Smooth muscle cell (in vitro differentiated cells): ENCODE data around the gene PLCL1. TPM values are rescaled to one million over a fixed set of nuclear protein-coding genes. Genes with fewer than 3 reads are reported as not detected.

Experiments used
- DNase-seq: peaks from one replicate; lab custom pipeline; 2025; ENCODE audit not compliant: unreplicated experiment; lab: John Stamatoyannopoulos, UW
- H2AFZ ChIP-seq: fragments of 200-600 bp; sonication (generic); 2 replicates; pipeline ENCODE4 v1.6.0; 2016; ENCODE audit warnings: antibody characterized with exemption, low read depth, mild to moderate bottlenecking
- H3F3A ChIP-seq: fragments of 200-600 bp; sonication (generic); 2 replicates; pipeline ENCODE4 v1.6.0; 2017; ENCODE audit warnings: antibody characterized with exemption, low read depth
- H3K27ac ChIP-seq: fragments of 200-600 bp; sonication (generic); 2 replicates; pipeline ENCODE4 v1.5.1; 2016; ENCODE audit warnings: low read depth, mild to moderate bottlenecking
- H3K27me3 ChIP-seq: fragments of 200-600 bp; sonication (generic); 2 replicates; pipeline ENCODE4 v1.6.1; 2016; ENCODE audit warnings: low read depth, mild to moderate bottlenecking
- H3K36me3 ChIP-seq: fragments of 200-600 bp; sonication (generic); 2 replicates; pipeline ENCODE4 v1.5.1; 2016; ENCODE audit warnings: low read depth
- H3K4me1 ChIP-seq: fragments of 200-600 bp; sonication (generic); 2 replicates; pipeline ENCODE4 v1.5.1; 2016; ENCODE audit warnings: low read depth
- H3K4me2 ChIP-seq: fragments of 200-600 bp; sonication (generic); 2 replicates; pipeline ENCODE4 v1.6.0; 2016; ENCODE audit warnings: mild to moderate bottlenecking
- H3K4me3 ChIP-seq: fragments of 200-600 bp; sonication (generic); 2 replicates; pipeline ENCODE4 v1.5.1; 2016; ENCODE audit warnings: mild to moderate bottlenecking
- H3K79me2 ChIP-seq: fragments of 200-600 bp; sonication (generic); 2 replicates; pipeline ENCODE4 v1.6.0; 2016; ENCODE audit warnings: low read depth, mild to moderate bottlenecking
- H3K9ac ChIP-seq: fragments of 200-600 bp; sonication (generic); 2 replicates; pipeline ENCODE4 v1.6.0; 2016; ENCODE audit warnings: low read depth
- H3K9me3 ChIP-seq: fragments of 200-600 bp; sonication (generic); replicated peaks from 2 replicates; pipeline ENCODE4 v1.5.1; 2016; ENCODE audit warnings: low read depth
- H4K20me1 ChIP-seq: fragments of 200-600 bp; sonication (generic); 2 replicates; pipeline ENCODE4 v1.6.0; 2016; ENCODE audit warnings: low read depth
- CTCF ChIP-seq: fragments of 200-600 bp; sonication (generic); IDR thresholded peaks from 2 replicates; pipeline ENCODE4 v1.5.1; 2017; ENCODE audit warnings: borderline replicate concordance, mild to moderate bottlenecking, antibody characterized with exemption; ENCODE audit not compliant: insufficient read depth, poor library complexity, severe bottlenecking
- WGBS: methylation state at CpG from one replicate; pipeline ENCODE4 v1.1.7; 2016; ENCODE audit warnings: low lambda C conversion rate; 5-methylcytosine and 5-hydroxymethylcytosine counted together
- polyA plus RNA-seq: library from polyadenylated mRNA; unstranded; fragments of >200 nt; fragmentation: Nextera tagmentation; extraction: Ambion mirVana; gene quantifications from 2 replicates; pipeline ENCODE4 v1.2.1, GENCODE V29; 2016
- total RNA-seq: library from RNA; depleted of rRNA; stranded (reverse); fragments of >200 nt; gene quantifications from 2 replicates; pipeline ENCODE4 v1.2.3, GENCODE V29; 2014

The PLCL1 gene
- total and polyA plus RNA-seq, 2 experiments from 2014 or later = 0.87 to 1.3 TPM

GRCh38 chr2:197941715-197942114 is 137.3 kb downstream of the PLCL1 start:
- Histone ChIP-seq H2AFZ (no peak overlapping the region), H3K27ac (no peak overlapping the region), H3K36me3 (no peaks in the 10 kb centered on the region), H3K4me2 (no peak overlapping the region), H3K4me3 (no peak overlapping the region), H3K9me3 (no peaks in the 10 kb centered on the region), H3K27me3 (no peaks in the 10 kb centered on the region), H3F3A (no peaks in the 10 kb centered on the region), H4K20me1 (no peaks in the 10 kb centered on the region), H3K4me1 (peaks cover 4% of the 10 kb centered on the region), H3K9ac (no peak overlapping the region), H3K79me2 (no peaks in the 10 kb centered on the region)
- no peak for DNase-seq
- no peak for TF ChIP-seq CTCF
- WGBS = 68% methylated on average over 1 of the region's 1 CpG

GRCh38 chr2:197943731-197944130 is 139.3 kb downstream of the PLCL1 start:
- H2AFZ ChIP-seq = no peak overlapping the region
- H3K36me3 ChIP-seq = no peaks in the 10 kb centered on the region
- H3K27me3 ChIP-seq = no peaks in the 10 kb centered on the region
- H3K9me3 ChIP-seq = no peaks in the 10 kb centered on the region
- no peak overlapping the region for H3K27ac ChIP-seq
- no peaks in the 10 kb centered on the region for H4K20me1 ChIP-seq
- WGBS = 93% methylated on average over 1 of the region's 1 CpG
- DNase-seq = no peak
- H3F3A ChIP-seq = no peaks in the 10 kb centered on the region
- no peaks in the 10 kb centered on the region for H3K79me2 ChIP-seq
- H3K4me3 ChIP-seq = no peak overlapping the region
- H3K9ac ChIP-seq = no peak overlapping the region
- no peak for TF ChIP-seq CTCF
- H3K4me1 ChIP-seq = peaks cover 6% of the 10 kb centered on the region
- no peak overlapping the region for H3K4me2 ChIP-seq

- DNase-seq = no peak
- H3K27me3 ChIP-seq = no peaks in the 10 kb centered on the region
- H3K4me1 ChIP-seq = peaks cover 6% of the 10 kb centered on the region
- no peaks in the 10 kb centered on the region for H3F3A ChIP-seq
- H3K9ac ChIP-seq = no peak overlapping the region
- TF ChIP-seq CTCF = no peak
- no peak overlapping the region for H3K27ac ChIP-seq
- no peak overlapping the region for H3K4me3 ChIP-seq
- 62% methylated on average over 2 of the region's 2 CpGs for WGBS
- no peaks in the 10 kb centered on the region for H3K79me2 ChIP-seq
- no peak overlapping the region for H3K4me2 ChIP-seq
- no peaks in the 10 kb centered on the region for H3K36me3 ChIP-seq
- no peak overlapping the region for H2AFZ ChIP-seq
- no peaks in the 10 kb centered on the region for H4K20me1 ChIP-seq
- no peaks in the 10 kb centered on the region for H3K9me3 ChIP-seq
Measured at GRCh38 chr2:197944416-197945096, 140.2 kb downstream of the PLCL1 start.

GRCh38 chr2:197946562-197946961 is 142.2 kb downstream of the PLCL1 start:
- Histone ChIP-seq H3K79me2 (no peaks in the 10 kb centered on the region), H3K4me3 (no peak overlapping the region), H3K9ac (no peak overlapping the region), H3K9me3 (no peaks in the 10 kb centered on the region), H2AFZ (no peak overlapping the region), H3K4me1 (peaks cover 6% of the 10 kb centered on the region), H3F3A (no peaks in the 10 kb centered on the region), H4K20me1 (no peaks in the 10 kb centered on the region), H3K36me3 (no peaks in the 10 kb centered on the region), H3K4me2 (no peak overlapping the region), H3K27me3 (no peaks in the 10 kb centered on the region), H3K27ac (no peak overlapping the region)
- DNase-seq = no peak
- WGBS = 38% methylated on average over 2 of the region's 2 CpGs
- no peak for TF ChIP-seq CTCF
